ENCODE results near the gene SURF1. TPM values are rescaled to one million over a fixed set of nuclear protein-coding genes. Genes with fewer than 3 reads are reported as not detected.

Gene SURF1, protein sequence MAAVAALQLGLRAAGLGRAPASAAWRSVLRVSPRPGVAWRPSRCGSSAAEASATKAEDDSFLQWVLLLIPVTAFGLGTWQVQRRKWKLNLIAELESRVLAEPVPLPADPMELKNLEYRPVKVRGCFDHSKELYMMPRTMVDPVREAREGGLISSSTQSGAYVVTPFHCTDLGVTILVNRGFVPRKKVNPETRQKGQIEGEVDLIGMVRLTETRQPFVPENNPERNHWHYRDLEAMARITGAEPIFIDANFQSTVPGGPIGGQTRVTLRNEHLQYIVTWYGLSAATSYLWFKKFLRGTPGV
- total RNA-seq (2014; rRNA removed; shearing (Covaris generic)): 44.5 and 45.0 TPM in 2 replicates

DNA sequence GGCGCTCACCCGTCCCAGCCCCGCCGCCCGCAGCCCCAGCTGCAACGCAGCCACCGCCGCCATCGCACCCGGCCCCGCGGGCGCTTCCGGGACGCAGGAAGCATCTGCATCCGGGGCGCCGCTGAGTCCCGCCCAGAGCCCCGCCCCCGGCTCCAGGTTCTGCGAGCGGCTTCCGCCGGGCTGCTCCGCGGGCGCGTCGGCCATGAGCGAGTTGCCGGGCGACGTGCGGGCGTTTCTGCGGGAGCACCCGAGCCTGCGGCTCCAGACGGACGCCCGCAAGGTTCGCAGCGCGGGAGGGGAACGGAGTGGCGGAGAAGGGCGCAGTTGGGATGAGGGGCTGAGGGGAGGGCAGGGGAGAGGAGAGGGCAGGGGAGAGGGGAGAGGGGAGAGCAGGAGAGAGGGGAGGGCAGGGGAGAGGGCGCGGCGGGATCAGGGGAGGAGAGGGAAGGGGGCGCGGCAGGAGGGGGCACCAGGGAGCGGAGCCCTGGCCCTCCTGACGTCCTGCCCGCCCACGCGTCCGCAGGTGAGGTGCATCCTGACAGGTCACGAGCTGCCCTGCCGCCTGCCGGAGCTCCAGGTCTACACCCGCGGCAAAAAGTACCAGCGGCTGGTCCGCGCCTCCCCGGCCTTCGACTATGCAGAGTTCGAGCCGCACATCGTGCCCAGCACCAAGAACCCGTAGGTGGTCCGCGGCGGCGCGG is at the start of gene SURF1, which contains the start of gene SURF2:
TSS of gene SURF1 (minus strand) at position 97 of the 701 bp plus-strand sequence. CDS start at position 63, 34 bp downstream.
TSS of gene SURF2 (plus strand) at position 160 of the 701 bp plus-strand sequence. CDS start at position 203, 43 bp downstream.
- H3K4me3 ChIP-seq: peak within 1 kb of the TSS; percentile 64
- no peak within 1 kb of the TSS for H3K27ac ChIP-seq
- H3K36me3 ChIP-seq: peaks cover 72% of the 10 kb centered on the region
- peaks cover 13% of the 10 kb centered on the region for H3K4me1 ChIP-seq (replicated peaks)
- no peaks in the 10 kb centered on the region for H3K27me3 ChIP-seq (replicated peaks)
- H3K9me3 ChIP-seq (replicated peaks): no peaks in the 10 kb centered on the region
- peak; percentile 22 to 84 for DNase-seq (ENCODE audit: low read depth in 1 of 2, low spot score in 2 of 2)

DNA sequence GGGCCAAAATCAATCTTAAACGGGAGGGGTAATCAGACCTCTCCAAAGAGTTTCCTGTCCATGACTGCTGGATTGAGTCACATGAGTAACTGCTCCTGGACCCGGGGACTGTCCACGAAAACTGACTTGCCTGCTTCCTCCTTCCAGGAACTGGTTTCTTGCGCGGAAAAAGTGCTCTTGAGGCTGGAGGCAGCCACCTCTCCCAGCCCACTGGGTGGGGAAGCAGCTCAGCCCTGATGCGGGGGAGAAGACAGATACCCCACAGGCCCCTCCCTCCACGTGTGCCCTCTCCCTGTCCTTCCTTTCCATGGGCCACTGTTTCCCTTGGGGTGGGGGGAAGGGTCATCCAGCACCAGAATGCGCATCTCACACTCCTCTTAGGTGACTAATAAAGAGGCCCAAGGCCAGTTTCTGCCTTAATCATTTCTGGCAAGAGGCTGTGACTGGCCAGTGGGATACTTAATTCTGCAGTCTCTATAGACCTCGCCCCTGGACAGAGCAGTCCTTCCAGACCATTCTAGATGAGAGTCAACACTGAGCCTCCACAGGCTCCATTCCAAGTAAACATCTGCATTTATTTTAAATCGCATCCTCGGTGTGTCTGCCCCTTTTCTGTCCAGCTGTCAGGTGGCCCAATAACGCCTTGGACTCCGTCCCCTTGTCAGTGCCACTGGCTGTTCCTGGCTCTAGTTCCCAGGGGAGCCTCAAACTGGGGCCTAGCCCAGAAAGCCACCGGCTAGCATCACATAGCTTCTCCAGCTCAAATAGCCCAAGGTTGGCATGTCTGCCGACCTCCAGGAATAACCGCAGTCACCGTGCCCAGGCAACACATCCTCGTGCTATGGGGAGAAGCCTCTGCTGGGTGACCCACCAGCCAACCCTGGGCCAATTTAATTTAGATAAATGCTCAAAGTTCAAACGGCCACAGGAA is 49.5 kb upstream of the SURF1 start:
- H3K27me3 ChIP-seq (replicated peaks): no peaks in the 10 kb centered on the region
- H3K4me1 ChIP-seq (replicated peaks): no peaks in the 10 kb centered on the region
- H3K27ac ChIP-seq: no peak overlapping the region
- DNase-seq (ENCODE audit: low read depth in 1 of 2, low spot score in 2 of 2): no peak
- peaks cover 57% of the 10 kb centered on the region for H3K36me3 ChIP-seq
- H3K4me3 ChIP-seq: no peak overlapping the region
- no peaks in the 10 kb centered on the region for H3K9me3 ChIP-seq (replicated peaks)

DNA sequence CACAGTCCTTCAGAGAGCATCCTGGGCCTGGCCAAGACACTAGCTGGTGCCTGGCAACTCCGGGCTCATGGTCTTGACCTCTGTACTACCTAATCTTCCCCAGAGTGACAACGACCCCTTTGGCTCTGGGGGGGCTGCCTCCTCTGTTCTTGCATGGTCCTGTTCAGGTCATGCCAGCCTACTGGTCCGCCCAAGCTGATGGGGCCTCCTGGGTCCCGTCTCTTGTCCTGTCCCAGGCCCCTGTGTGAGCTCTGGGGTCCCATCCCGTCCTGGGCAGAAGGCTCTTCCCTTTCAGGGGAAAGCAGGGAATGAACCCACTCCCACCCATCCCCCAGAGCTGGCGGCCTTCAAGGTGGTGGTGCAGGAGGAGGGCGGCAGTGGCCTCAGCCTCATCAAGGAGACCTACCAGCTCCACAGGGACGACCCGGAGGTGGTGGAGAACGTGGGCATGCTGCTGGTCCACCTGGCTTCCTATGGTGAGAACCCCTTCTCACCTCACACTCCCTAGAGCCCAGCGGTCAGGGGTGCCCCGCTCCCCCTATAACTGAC is 48.2 kb upstream of the SURF1 start:
- Histone ChIP-seq H3K27me3 (replicated peaks) (no peaks in the 10 kb centered on the region), H3K4me1 (replicated peaks) (no peaks in the 10 kb centered on the region), H3K36me3 (peaks cover 45% of the 10 kb centered on the region), H3K4me3 (no peak overlapping the region), H3K9me3 (replicated peaks) (no peaks in the 10 kb centered on the region), H3K27ac (no peak overlapping the region)
- no peak for DNase-seq (ENCODE audit: low read depth in 1 of 2, low spot score in 2 of 2)

DNA sequence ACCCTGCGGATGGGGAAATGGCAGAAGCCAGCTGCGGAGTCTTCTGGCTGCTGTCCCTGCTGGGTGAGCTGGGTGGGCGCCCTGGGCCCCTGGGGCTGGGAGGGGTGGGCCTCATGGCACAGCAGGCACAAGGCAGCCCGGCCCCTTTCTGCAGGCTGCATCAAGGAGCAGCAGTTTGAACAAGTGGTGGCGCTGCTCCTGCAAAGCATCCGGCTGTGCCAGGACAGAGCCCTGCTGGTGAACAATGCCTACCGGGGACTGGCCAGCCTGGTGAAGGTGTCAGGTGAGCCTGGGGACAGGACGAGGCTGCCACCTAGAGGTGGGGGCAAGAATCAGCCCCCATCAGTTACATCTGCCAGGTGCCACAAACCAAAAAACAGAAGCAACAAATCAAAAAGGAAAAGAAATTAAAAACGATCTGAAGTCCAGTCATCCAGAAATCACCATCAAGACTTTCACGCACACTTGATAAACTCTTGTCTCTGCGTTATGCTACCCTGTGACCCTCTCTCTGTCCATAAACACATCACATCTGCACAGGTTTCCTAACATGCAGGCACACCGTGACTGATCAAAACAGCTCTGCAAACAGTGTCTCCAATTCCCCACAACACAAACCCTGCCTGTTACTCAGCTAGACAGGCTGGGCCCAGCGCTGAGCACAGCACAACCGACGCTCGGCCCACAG is 47.6 kb upstream of the SURF1 start:
- Histone ChIP-seq H3K4me3 (no peak overlapping the region), H3K27me3 (replicated peaks) (no peaks in the 10 kb centered on the region), H3K4me1 (replicated peaks) (no peaks in the 10 kb centered on the region), H3K9me3 (replicated peaks) (no peaks in the 10 kb centered on the region), H3K27ac (no peak overlapping the region), H3K36me3 (peaks cover 42% of the 10 kb centered on the region)
- DNase-seq (ENCODE audit: low read depth in 1 of 2, low spot score in 2 of 2): no peak

DNA sequence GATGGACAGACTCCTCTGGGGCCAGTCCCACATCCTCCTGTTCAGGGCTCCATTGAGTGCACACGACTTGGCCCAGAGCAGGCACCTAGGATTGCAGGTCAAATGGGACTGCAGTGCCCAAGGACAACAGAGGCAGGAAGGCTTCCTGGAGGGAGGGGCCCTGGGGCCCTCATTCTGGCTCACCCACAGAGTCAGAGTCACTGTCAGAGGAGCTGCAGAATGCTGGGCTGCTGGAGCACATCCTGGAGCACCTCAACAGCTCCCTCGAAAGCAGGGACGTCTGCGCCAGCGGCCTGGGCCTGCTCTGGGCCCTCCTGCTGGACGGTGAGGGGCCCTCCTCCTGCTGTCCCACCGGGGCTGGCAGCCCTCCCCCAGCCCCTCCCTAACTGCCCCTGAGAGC is 46.4 kb upstream of the SURF1 start:
- no peak for DNase-seq (ENCODE audit: low read depth in 1 of 2, low spot score in 2 of 2)
- no peak overlapping the region for H3K4me3 ChIP-seq
- H3K36me3 ChIP-seq: peaks cover 38% of the 10 kb centered on the region

DNA sequence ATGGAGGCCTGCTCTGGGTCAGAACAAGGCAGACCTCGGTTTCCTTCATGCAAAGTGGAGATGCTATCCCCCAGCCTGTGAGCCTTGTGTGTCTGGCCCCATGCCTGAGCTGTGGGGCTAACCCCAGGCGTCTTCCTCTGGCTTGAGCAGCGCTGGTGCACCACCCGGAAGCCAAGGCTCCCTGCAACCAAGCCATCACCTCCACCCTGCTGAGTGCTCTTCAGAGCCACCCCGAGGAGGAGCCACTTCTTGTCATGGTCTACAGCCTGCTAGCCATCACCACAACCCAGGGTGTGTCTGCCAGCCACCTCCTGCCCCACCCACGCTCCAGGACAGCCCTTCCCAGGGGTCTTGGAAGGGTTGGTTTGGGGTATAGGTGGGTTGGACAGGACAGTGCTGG is 45.3 kb upstream of the SURF1 start:
- Histone ChIP-seq H3K36me3 (peaks cover 29% of the 10 kb centered on the region), H3K4me3 (no peak overlapping the region), H3K9me3 (replicated peaks) (no peaks in the 10 kb centered on the region), H3K27me3 (replicated peaks) (no peaks in the 10 kb centered on the region), H3K4me1 (replicated peaks) (no peaks in the 10 kb centered on the region), H3K27ac (no peak overlapping the region)
- DNase-seq (ENCODE audit: low read depth in 1 of 2, low spot score in 2 of 2): no peak

More for the DNA sequence above, 46.4 kb upstream of the SURF1 start:
- H3K9me3 ChIP-seq (replicated peaks): no peaks in the 10 kb centered on the region
- no peaks in the 10 kb centered on the region for H3K27me3 ChIP-seq (replicated peaks)
- no peaks in the 10 kb centered on the region for H3K4me1 ChIP-seq (replicated peaks)
- H3K27ac ChIP-seq: no peak overlapping the region

DNA sequence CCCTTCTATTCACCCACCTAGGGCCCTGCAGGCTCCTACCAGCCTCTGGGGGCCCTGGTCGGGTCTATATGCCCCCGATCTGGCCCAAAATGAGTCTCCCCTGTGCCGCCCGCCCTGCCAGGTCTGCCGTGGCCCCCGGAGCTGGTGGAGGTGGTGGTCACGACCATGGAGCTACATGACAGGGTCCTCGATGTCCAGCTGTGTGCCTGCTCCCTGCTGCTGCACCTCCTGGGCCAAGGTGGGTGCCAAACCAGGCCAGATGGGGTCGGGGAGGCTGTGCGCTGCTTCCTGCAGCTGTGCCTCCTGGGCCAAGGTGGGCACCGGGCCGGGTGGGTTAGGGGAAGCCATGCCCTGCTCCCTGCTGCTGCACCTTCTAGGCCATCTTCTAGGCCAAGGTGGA is 44.0 kb upstream of the SURF1 start:
- DNase-seq (ENCODE audit: low read depth in 1 of 2, low spot score in 2 of 2): no peak
- Histone ChIP-seq H3K36me3 (peaks cover 16% of the 10 kb centered on the region; the same call in 1 of the 2 replicates), H3K27me3 (replicated peaks) (no peaks in the 10 kb centered on the region; the same call in 1 of the 2 replicates), H3K4me1 (replicated peaks) (no peaks in the 10 kb centered on the region), H3K27ac (no peak overlapping the region), H3K4me3 (no peak overlapping the region), H3K9me3 (replicated peaks) (no peaks in the 10 kb centered on the region)

DNA sequence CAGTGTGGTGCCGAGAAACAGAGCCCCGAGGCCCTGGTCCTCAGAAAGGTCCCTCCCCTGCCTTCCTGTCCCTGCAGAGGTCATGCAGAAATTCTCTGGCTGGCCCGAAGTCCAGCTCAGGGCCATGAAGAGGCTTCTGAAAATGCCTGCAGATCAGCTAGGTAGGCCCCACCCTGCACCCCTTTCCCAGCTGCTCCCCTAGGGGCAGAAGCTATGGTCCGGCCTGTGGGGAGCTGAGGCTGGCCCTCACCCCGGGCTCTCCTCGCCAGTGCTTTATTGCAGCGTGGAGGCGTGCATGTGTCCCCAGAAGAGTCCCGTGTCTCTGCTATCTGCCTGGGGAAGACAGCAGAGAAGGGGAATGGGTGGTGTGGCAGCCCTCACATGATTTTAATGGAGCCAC is 41.6 kb upstream of the SURF1 start:
- H3K27me3 ChIP-seq (replicated peaks): no peaks in the 10 kb centered on the region; the same call in 1 of the 2 replicates
- no peaks in the 10 kb centered on the region for H3K4me1 ChIP-seq (replicated peaks)
- no peak overlapping the region for H3K4me3 ChIP-seq
- DNase-seq (ENCODE audit: low read depth in 1 of 2, low spot score in 2 of 2): no peak
- H3K27ac ChIP-seq: no peak overlapping the region
- H3K9me3 ChIP-seq (replicated peaks): no peaks in the 10 kb centered on the region
- H3K36me3 ChIP-seq: no peaks in the 10 kb centered on the region

DNA sequence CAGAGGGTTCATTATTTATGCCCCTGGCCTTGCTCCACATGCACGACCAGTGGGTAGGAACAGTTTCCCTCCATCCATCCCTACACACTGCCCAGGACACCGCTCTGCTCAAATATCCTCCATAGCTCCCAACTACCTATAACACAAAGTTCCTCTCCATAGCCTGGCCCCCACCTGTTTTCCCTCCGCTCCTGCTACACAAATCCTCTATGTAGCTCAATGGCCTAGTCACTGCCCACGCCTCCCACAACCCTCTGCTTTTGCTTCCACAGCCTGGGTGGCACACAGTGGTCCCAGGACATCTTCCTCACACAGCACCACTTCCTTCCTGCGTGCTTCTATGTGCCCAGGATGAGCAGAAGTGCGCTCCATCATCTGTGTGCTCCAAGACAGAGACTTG is 41.1 kb upstream of the SURF1 start:
- DNase-seq (ENCODE audit: low read depth in 1 of 2, low spot score in 2 of 2): no peak
- Histone ChIP-seq H3K4me3 (no peak overlapping the region), H3K36me3 (no peaks in the 10 kb centered on the region), H3K27me3 (replicated peaks) (no peaks in the 10 kb centered on the region; the same call in 1 of the 2 replicates), H3K9me3 (replicated peaks) (no peaks in the 10 kb centered on the region), H3K27ac (no peak overlapping the region), H3K4me1 (replicated peaks) (no peaks in the 10 kb centered on the region)

DNA sequence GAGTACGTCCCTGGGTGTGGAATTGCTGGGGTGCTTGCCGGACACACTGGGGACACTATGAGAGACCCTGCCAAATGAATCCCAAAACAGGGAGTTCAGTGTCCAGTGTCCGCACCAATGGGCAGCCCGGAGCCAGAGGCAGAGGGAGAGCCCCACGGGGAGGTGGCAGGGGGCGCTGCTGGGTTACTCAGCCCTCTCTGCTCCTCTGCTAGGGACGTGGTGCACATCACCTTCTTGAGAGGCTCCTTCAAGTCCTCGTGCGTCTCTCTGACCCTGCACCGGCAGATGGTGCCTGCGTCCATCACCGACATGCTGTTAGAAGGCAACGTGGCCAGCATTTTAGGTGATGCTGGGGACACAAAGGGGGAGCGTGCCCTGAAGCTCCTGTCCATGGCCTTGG is 40.7 kb upstream of the SURF1 start:
- no peaks in the 10 kb centered on the region for H3K36me3 ChIP-seq
- H3K27me3 ChIP-seq (replicated peaks): no peaks in the 10 kb centered on the region; the same call in 1 of the 2 replicates
- H3K27ac ChIP-seq: no peak overlapping the region
- DNase-seq (ENCODE audit: low read depth in 1 of 2, low spot score in 2 of 2): no peak
- no peak overlapping the region for H3K4me3 ChIP-seq
- no peaks in the 10 kb centered on the region for H3K9me3 ChIP-seq (replicated peaks)
- H3K4me1 ChIP-seq (replicated peaks): no peaks in the 10 kb centered on the region

DNA sequence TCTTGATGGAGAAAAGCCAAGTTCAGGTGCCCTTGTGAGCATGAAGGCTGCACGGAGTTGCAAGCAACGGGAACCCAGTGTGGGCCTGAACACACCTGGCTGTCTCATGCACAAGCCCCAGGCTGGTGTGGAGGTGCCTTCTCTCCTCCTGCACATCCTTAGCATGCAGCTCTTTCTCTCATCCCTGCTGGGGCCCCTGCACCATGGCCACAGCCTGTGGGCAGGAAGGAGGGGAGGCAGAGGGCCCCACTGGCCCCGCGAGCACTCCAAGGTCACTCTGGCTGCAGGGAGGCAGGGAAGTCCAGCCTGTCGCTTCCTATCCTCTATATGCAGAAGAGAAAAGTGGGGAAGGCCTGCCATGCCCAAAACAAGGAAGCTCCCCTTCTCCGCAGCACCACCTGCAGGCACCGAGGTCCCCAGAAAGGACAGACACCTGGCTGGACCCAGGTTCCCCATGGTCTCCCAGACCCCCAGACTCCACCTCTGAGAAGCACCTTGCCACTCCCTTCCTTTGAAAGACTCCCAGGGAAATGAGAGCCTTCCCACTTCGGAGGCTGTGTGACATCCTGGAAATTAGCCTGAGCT is 38.5 kb upstream of the SURF1 start:
- no peak overlapping the region for H3K4me3 ChIP-seq
- no peak for DNase-seq (ENCODE audit: low read depth in 1 of 2, low spot score in 2 of 2)
- no peaks in the 10 kb centered on the region for H3K9me3 ChIP-seq (replicated peaks)
- peaks cover 7% of the 10 kb centered on the region for H3K27me3 ChIP-seq (replicated peaks)
- no peaks in the 10 kb centered on the region for H3K4me1 ChIP-seq (replicated peaks)
- H3K36me3 ChIP-seq: no peaks in the 10 kb centered on the region
- H3K27ac ChIP-seq: no peak overlapping the region

DNA sequence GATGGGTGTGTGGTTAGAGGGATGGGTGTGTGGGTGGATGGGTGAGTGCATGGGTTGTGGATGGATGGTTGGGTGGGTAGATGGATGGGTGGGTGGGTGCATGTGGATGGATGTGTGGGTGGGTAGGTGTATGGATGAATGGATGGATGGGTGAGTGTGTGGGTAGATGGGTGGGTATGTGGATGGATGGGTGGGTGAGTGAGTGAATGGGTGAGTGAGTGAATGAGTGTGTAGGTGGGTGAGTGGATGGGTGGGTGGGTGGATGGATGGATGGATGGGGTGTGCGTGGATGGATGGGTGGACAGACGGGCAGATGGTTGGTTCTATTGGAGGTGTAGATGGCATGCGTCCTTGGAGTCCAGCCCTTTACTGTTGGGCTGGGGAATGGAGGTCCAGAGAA is 37.1 kb upstream of the SURF1 start:
- no peaks in the 10 kb centered on the region for H3K36me3 ChIP-seq
- no peak overlapping the region for H3K4me3 ChIP-seq
- H3K9me3 ChIP-seq (replicated peaks): no peaks in the 10 kb centered on the region
- DNase-seq (ENCODE audit: low read depth in 1 of 2, low spot score in 2 of 2): no peak
- no peaks in the 10 kb centered on the region for H3K4me1 ChIP-seq (replicated peaks)
- peaks cover 7% of the 10 kb centered on the region for H3K27me3 ChIP-seq (replicated peaks)
- no peak overlapping the region for H3K27ac ChIP-seq
